H9 (cell line): ENCODE results near the gene PTP4A2. TPM values are rescaled to one million over a fixed set of nuclear protein-coding genes. Genes with fewer than 3 reads are reported as not detected.

ENCODE experiments used
- DNase-seq: peaks from one replicate; pipeline ENCODE4 v3.0.0-alpha.2; 2017
- H2AFZ ChIP-seq: one replicate; pipeline ENCODE4 v1.6.1; 2013; ENCODE audit warnings: mild to moderate bottlenecking, low read length, control low read depth, moderate library complexity
- H2AK5ac ChIP-seq: 2 replicates; pipeline ENCODE4 v1.6.1; 2013; ENCODE audit warnings: low read length, control low read depth, mixed read lengths; ENCODE audit not compliant: insufficient read length
- H2BK120ac ChIP-seq: one replicate; pipeline ENCODE4 v1.6.1; 2013; ENCODE audit warnings: low read depth, mild to moderate bottlenecking, low read length, control low read depth, inconsistent platforms; ENCODE audit not compliant: poor library complexity, severe bottlenecking
- H2BK12ac ChIP-seq: 2 replicates; pipeline ENCODE4 v1.6.1; 2013; ENCODE audit warnings: low read length, control low read depth, mixed read lengths, low read depth; ENCODE audit not compliant: insufficient read length
- H2BK15ac ChIP-seq: 2 replicates; pipeline ENCODE4 v1.6.1; 2013; ENCODE audit warnings: low read depth, low read length, control low read depth
- H2BK20ac ChIP-seq: one replicate; pipeline ENCODE4 v1.6.1; 2013; ENCODE audit warnings: low read depth, mild to moderate bottlenecking, low read length, control low read depth, inconsistent platforms; ENCODE audit not compliant: poor library complexity, severe bottlenecking
- H2BK5ac ChIP-seq: 2 replicates; pipeline ENCODE4 v1.6.1; 2013; ENCODE audit warnings: low read length, control low read depth, mixed read lengths; ENCODE audit not compliant: insufficient read length
- H3K14ac ChIP-seq: 2 replicates; pipeline ENCODE4 v1.6.1; 2013; ENCODE audit warnings: low read length, control low read depth; ENCODE audit not compliant: insufficient read depth
- H3K18ac ChIP-seq: 2 replicates; pipeline ENCODE4 v1.6.1; 2013; ENCODE audit warnings: low read depth, mild to moderate bottlenecking, mixed read lengths, low read length, control low read depth; ENCODE audit not compliant: insufficient read length
- H3K23ac ChIP-seq: 2 replicates; pipeline ENCODE4 v1.6.1; 2013; ENCODE audit warnings: low read length, control low read depth, mixed read lengths, low read depth; ENCODE audit not compliant: insufficient read length
- H3K23me2 ChIP-seq: 2 replicates; pipeline ENCODE4 v1.6.1; 2013; ENCODE audit warnings: low read depth, mild to moderate bottlenecking, mixed read lengths, low read length, control low read depth; ENCODE audit not compliant: insufficient read length, poor library complexity, severe bottlenecking
- H3K27ac ChIP-seq: 2 replicates; pipeline ENCODE4 v1.5.1; 2013; ENCODE audit warnings: low read length, control low read depth, mixed read lengths, low read depth; ENCODE audit not compliant: insufficient read length
- H3K27me3 ChIP-seq: 2 replicates; pipeline ENCODE4 v1.6.1; 2013; ENCODE audit warnings: low read length, control low read depth, inconsistent platforms; ENCODE audit not compliant: insufficient read depth
- H3K4ac ChIP-seq: 2 replicates; pipeline ENCODE4 v1.6.1; 2013; ENCODE audit warnings: low read depth, mild to moderate bottlenecking, control low read depth, inconsistent platforms, low read length, moderate library complexity
- H3K4me1 ChIP-seq: 2 replicates; pipeline ENCODE4 v1.6.1; 2013; ENCODE audit warnings: low read length, control low read depth, inconsistent platforms; ENCODE audit not compliant: insufficient read depth
- H3K4me2 ChIP-seq: 2 replicates; pipeline ENCODE4 v1.6.1; 2013; ENCODE audit warnings: low read length, control low read depth, mixed read lengths; ENCODE audit not compliant: insufficient read length, insufficient read depth
- H3K56ac ChIP-seq: 2 replicates; pipeline ENCODE4 v1.6.1; 2013; ENCODE audit warnings: low read depth, mild to moderate bottlenecking, mixed read lengths, low read length, control low read depth; ENCODE audit not compliant: insufficient read length
- H3K79me1 ChIP-seq: 2 replicates; pipeline ENCODE4 v1.6.1; 2013; ENCODE audit warnings: low read depth, mild to moderate bottlenecking, moderate library complexity, low read length, control low read depth, inconsistent platforms; ENCODE audit not compliant: insufficient read depth, poor library complexity, severe bottlenecking
- H3K79me2 ChIP-seq: 2 replicates; pipeline ENCODE4 v1.6.1; 2013; ENCODE audit warnings: low read length, control low read depth, inconsistent platforms; ENCODE audit not compliant: insufficient read depth
- H3K9ac ChIP-seq: 2 replicates; pipeline ENCODE4 v1.6.1; 2013; ENCODE audit warnings: low read length, control low read depth, mixed read lengths; ENCODE audit not compliant: insufficient read length; ENCODE audit errors: extremely low read depth
- H3K9me3 ChIP-seq: one replicate; pipeline ENCODE4 v1.6.1; 2013; ENCODE audit warnings: low read depth, low read length, inconsistent platforms; ENCODE audit not compliant: control insufficient read depth
- H3T11ph ChIP-seq: one replicate; pipeline ENCODE4 v1.6.1; 2013; ENCODE audit warnings: mild to moderate bottlenecking, low read length, control low read depth, inconsistent platforms
- H4K20me1 ChIP-seq: one replicate; pipeline ENCODE4 v1.6.1; 2013; ENCODE audit not compliant: control insufficient read depth, insufficient read length, insufficient read depth
- H4K5ac ChIP-seq: 2 replicates; pipeline ENCODE4 v1.6.1; 2013; ENCODE audit warnings: low read depth, mild to moderate bottlenecking, mixed read lengths, low read length, control low read depth; ENCODE audit not compliant: insufficient read length
- H4K8ac ChIP-seq: replicated peaks from 2 replicates; pipeline ENCODE4 v1.6.1; 2013; ENCODE audit warnings: low read length, control low read depth, mixed read lengths, low read depth; ENCODE audit not compliant: insufficient read length
- H4K91ac ChIP-seq: 2 replicates; pipeline ENCODE4 v1.6.1; 2013; ENCODE audit warnings: low read depth, mild to moderate bottlenecking, moderate library complexity, mixed read lengths, low read length, control low read depth; ENCODE audit not compliant: insufficient read length
- H3K27ac Mint-ChIP-seq, 3 experiments: 2 replicates in 2 of 3; 3 replicates in 1 of 3; pipeline ENCODE4 v1.8.0; 2020 to 2021; ENCODE audit warnings: mixed read lengths in 3 of 3, mild to moderate bottlenecking in 1 of 3, moderate library complexity in 1 of 3
- H3K27me3 Mint-ChIP-seq: 2 replicates; pipeline ENCODE4 v1.8.0; 2021; ENCODE audit warnings: low read depth, mild to moderate bottlenecking, moderate library complexity, mixed read lengths
- H3K36me3 Mint-ChIP-seq, 3 experiments: 2 replicates in 2 of 3; 3 replicates in 1 of 3; pipeline ENCODE4 v1.8.0; 2020 to 2021; ENCODE audit warnings: low read depth in 3 of 3, mixed read lengths in 3 of 3; ENCODE audit not compliant: insufficient read depth in 1 of 3
- H3K4me1 Mint-ChIP-seq, 2 experiments: 2 replicates each; pipeline ENCODE4 v1.8.0; 2020; ENCODE audit warnings: mixed read lengths in 2 of 2
- H3K4me3 Mint-ChIP-seq, 2 experiments: 2 replicates in 1 of 2; 3 replicates in 1 of 2; pipeline ENCODE4 v1.8.0; 2020 to 2021; ENCODE audit warnings: mild to moderate bottlenecking in 2 of 2, mixed read lengths in 2 of 2, moderate library complexity in 1 of 2
- H3K9me3 Mint-ChIP-seq, 2 experiments: 2 replicates in 1 of 2; 3 replicates in 1 of 2; pipeline ENCODE4 v1.8.0; 2020; ENCODE audit warnings: mild to moderate bottlenecking in 2 of 2, mixed read lengths in 2 of 2, moderate library complexity in 1 of 2
- CTCF ChIP-seq: fragments of 200-600 bp; sonication (generic); conservative IDR thresholded peaks from 3 replicates; pipeline ENCODE4 v1.8.0; 2021; ENCODE audit warnings: antibody characterized with exemption, mild to moderate bottlenecking
- WGBS: extraction: QIAGEN DNeasy Blood & Tissue Kit; methylation state at CpG from one replicate; pipeline ENCODE4 v1.1.7; 2013; ENCODE audit warnings: missing lambda C conversion rate, low lambda C conversion rate, mixed read lengths; ENCODE audit not compliant: insufficient read length; ENCODE audit errors: extremely low coverage; 5-methylcytosine and 5-hydroxymethylcytosine counted together
- total RNA-seq: library from RNA; stranded (reverse); gene quantifications from 2 replicates; pipeline ENCODE4 v1.2.1, GENCODE V29; 2021

PTP4A2 gene
- total RNA-seq, 1 experiment from 2014 or later = 192 TPM

GRCh38 chr1:31911994-31912780 lies 26.0 kb downstream of the PTP4A2 start:
- H4K5ac ChIP-seq = no peak overlapping the region
- Mint-ChIP-seq H3K27me3 (no peaks in the 10 kb centered on the region), H3K9me3 (no peaks in the 10 kb centered on the region), H3K27ac (peak overlapping the region in 1 of 3 experiments; percentile 33; a peak in 2 of 7 replicates), H3K4me1 (peaks cover 0 to 5% of the 10 kb centered on the region in 2 experiments; a peak in 1 of 4 replicates), H3K4me3 (no peak overlapping the region), H3K36me3 (peaks cover 26 to 75% (median 74%) of the 10 kb centered on the region in 3 experiments)
- H3K79me1 ChIP-seq = no peaks in the 10 kb centered on the region
- no peak overlapping the region for H2AK5ac ChIP-seq
- no peak overlapping the region for H3K9ac ChIP-seq
- no peaks in the 10 kb centered on the region; the same call in 1 of the 2 replicates for H3K79me2 ChIP-seq
- H2BK5ac ChIP-seq = no peak overlapping the region
- H3K27ac ChIP-seq = no peak overlapping the region
- no peaks in the 10 kb centered on the region for H3K9me3 ChIP-seq
- H3K4me1 ChIP-seq = no peaks in the 10 kb centered on the region
- H3K4ac ChIP-seq = no peak overlapping the region
- H3K18ac ChIP-seq = no peak overlapping the region
- H3K23ac ChIP-seq = no peak overlapping the region
- no peaks in the 10 kb centered on the region for H3K23me2 ChIP-seq
- no CpG with 5 or more reads among the region's 2 CpGs for WGBS
- no peak overlapping the region for H4K8ac ChIP-seq
- H4K91ac ChIP-seq = no peak overlapping the region
- H3K56ac ChIP-seq = no peak overlapping the region
- no peak overlapping the region for H3K4me2 ChIP-seq
- H4K20me1 ChIP-seq = no peaks in the 10 kb centered on the region
- no peak for TF ChIP-seq CTCF
- no peak overlapping the region for H2BK12ac ChIP-seq
- no peak overlapping the region for H3K14ac ChIP-seq
- no peak overlapping the region for H2AFZ ChIP-seq
- DNase-seq = no peak
- H2BK20ac ChIP-seq = no peak overlapping the region
- no peaks in the 10 kb centered on the region for H3K27me3 ChIP-seq
- no peak overlapping the region for H3T11ph ChIP-seq
- H2BK15ac ChIP-seq = no peak overlapping the region
- no peak overlapping the region for H2BK120ac ChIP-seq
